GM12891 (cell line): Measurements from ENCODE around the gene BID.
A peak's percentile ranks its signal among the peaks of the same experiment; 100 is the strongest.
"Not testable (repeated sequence)": the region's sequence is repeated elsewhere in the genome, so short reads cannot be mapped to it uniquely, and the experiment has no call there.

Experiments
- DNase-seq: peaks from one replicate; pipeline ENCODE4 v3.0.0; 2011; ENCODE audit warnings: low spot score; ENCODE audit not compliant: insufficient read length
- FAIRE-seq: peaks from 2 replicates; lab custom pipeline; 2011; peaks lifted over from hg19 to GRCh38; lab: Jason Lieb, UNC
- PAX5 ChIP-seq: IDR thresholded peaks from 2 replicates; pipeline ENCODE4 v1.6.1; 2011; ENCODE audit warnings: low read length, moderate library complexity, mild to moderate bottlenecking; ENCODE audit not compliant: insufficient read depth, severe bottlenecking
- POLR2A ChIP-seq: IDR thresholded peaks from 2 replicates; pipeline ENCODE4 v1.6.1; 2011; ENCODE audit warnings: low read depth, low read length, control low read depth
- POLR2AphosphoS5 ChIP-seq: IDR thresholded peaks from 2 replicates; pipeline ENCODE4 v1.6.1; 2011; ENCODE audit warnings: low read depth, low read length, control low read depth
- POU2F2 ChIP-seq: IDR thresholded peaks from 2 replicates; pipeline ENCODE4 v1.6.1; 2011; ENCODE audit warnings: low read depth, mild to moderate bottlenecking, control low read depth, low read length, moderate library complexity
- SPI1 ChIP-seq: IDR thresholded peaks from 2 replicates; pipeline ENCODE4 v1.6.1; 2011; ENCODE audit warnings: low read depth, low read length, control low read depth
- TAF1 ChIP-seq: IDR thresholded peaks from 2 replicates; pipeline ENCODE4 v1.6.1; 2011; ENCODE audit warnings: low read depth, low read length, control low read depth

BID gene

GRCh38 chr22:17705951-17706900 is 68.0 kb downstream of the BID start:
- peak; percentile 92 for FAIRE-seq
- peak; percentile 35 for DNase-seq
- no peak for TF ChIP-seq TAF1
- peak; percentile 53 for TF ChIP-seq SPI1
- no peak for TF ChIP-seq PAX5
- TF ChIP-seq POU2F2 = no peak
- TF ChIP-seq POLR2A = no peak
- 0 out of 2 replicates have a peak, but pooled peaks have one; percentile 26 for TF ChIP-seq POLR2AphosphoS5

- FAIRE-seq = peak; percentile 65
- no peak for DNase-seq
- TF ChIP-seq TAF1 = no peak
- no peak for TF ChIP-seq SPI1
- no peak for TF ChIP-seq POU2F2
- no peak for TF ChIP-seq POLR2AphosphoS5
- TF ChIP-seq PAX5 = no peak
- TF ChIP-seq POLR2A = no peak
Observed at GRCh38 chr22:17705546-17705945, 68.7 kb downstream of the BID start.

- FAIRE-seq = no peak
- no peak for DNase-seq
- TF ChIP-seq PAX5 (no peak), POU2F2 (no peak), TAF1 (no peak), POLR2A (no peak), POLR2AphosphoS5 (no peak), SPI1 (no peak)
Observed at GRCh38 chr22:17703811-17704210, 70.5 kb downstream of the BID start.

- no peak for TF ChIP-seq POLR2A
- no peak for TF ChIP-seq SPI1
- no peak for TF ChIP-seq POU2F2
- no peak for TF ChIP-seq TAF1
- TF ChIP-seq PAX5 = no peak
- no peak for TF ChIP-seq POLR2AphosphoS5
- FAIRE-seq (no peak), DNase-seq (no peak)
Observed at GRCh38 chr22:17700778-17701177, 73.5 kb downstream of the BID start.

GRCh38 chr22:17699696-17700340 is 74.5 kb downstream of the BID start:
- FAIRE-seq (peak; percentile 59), DNase-seq (no peak)
- no peak for TF ChIP-seq SPI1

GRCh38 chr22:17698948-17699347 is 75.3 kb downstream of the BID start:
- DNase-seq (no peak), FAIRE-seq (no peak)
- TF ChIP-seq PAX5 (no peak), POU2F2 (no peak), POLR2A (no peak), SPI1 (no peak), POLR2AphosphoS5 (no peak), TAF1 (no peak)

- not testable (repeated sequence) for FAIRE-seq, DNase-seq
Observed at GRCh38 chr22:17698276-17698675, 76.0 kb downstream of the BID start.

GRCh38 chr22:17697196-17697595 is 77.1 kb downstream of the BID start:
- FAIRE-seq, DNase-seq: not testable (repeated sequence)

GRCh38 chr22:17695986-17696385 is 78.3 kb downstream of the BID start:
- FAIRE-seq = no peak

GRCh38 chr22:17694752-17695151 is 79.5 kb downstream of the BID start:
- TF ChIP-seq POU2F2 (no peak), SPI1 (no peak), PAX5 (no peak), TAF1 (no peak), POLR2AphosphoS5 (no peak), POLR2A (no peak)
- peak; percentile 9 for FAIRE-seq
- DNase-seq = no peak

More at GRCh38 chr22:17695986-17696385, 78.3 kb downstream of the BID start:
- no peak for DNase-seq
- TF ChIP-seq TAF1 = no peak
- TF ChIP-seq SPI1 = no peak
- no peak for TF ChIP-seq POU2F2
- no peak for TF ChIP-seq PAX5
- TF ChIP-seq POLR2A = no peak
- TF ChIP-seq POLR2AphosphoS5 = no peak

GRCh38 chr22:17694193-17694592 is 80.1 kb downstream of the BID start:
- FAIRE-seq (no peak), DNase-seq (no peak)
- TF ChIP-seq POLR2A (no peak), POU2F2 (no peak), TAF1 (no peak), SPI1 (no peak), POLR2AphosphoS5 (no peak), PAX5 (no peak)
